HL-60 (cell line): ENCODE measurements around the gene ACTG1.

ENCODE experiments used
- CTCF ChIP-seq: IDR thresholded peaks from one replicate; pipeline ENCODE4 v1.5.1; 2011; ENCODE audit warnings: low read length, control low read depth, inconsistent platforms; ENCODE audit not compliant: insufficient read depth
- GABPA ChIP-seq: IDR thresholded peaks from 2 replicates; pipeline ENCODE4 v1.6.1; 2012; ENCODE audit warnings: low read depth
- POLR2AphosphoS5 ChIP-seq: IDR thresholded peaks from 2 replicates; pipeline ENCODE4 v1.6.1; 2012; ENCODE audit warnings: low read depth

- TF ChIP-seq POLR2AphosphoS5 (no peak), CTCF (no peak), GABPA (no peak)
These were observed 21.4 kb downstream of the ACTG1 start for GRCh38 chr17:81491181-81491581.
